Activated T-cell treated with anti-CD3 and anti-CD28 coated beads for 24 hours (primary cell): Measurements from ENCODE around the gene LGR6.

Experiments used
- DNase-seq: peaks from one replicate; pipeline ENCODE4 v3.0.0-alpha.2; 2020; ENCODE audit warnings: low read depth

LGR6 gene

DNA sequence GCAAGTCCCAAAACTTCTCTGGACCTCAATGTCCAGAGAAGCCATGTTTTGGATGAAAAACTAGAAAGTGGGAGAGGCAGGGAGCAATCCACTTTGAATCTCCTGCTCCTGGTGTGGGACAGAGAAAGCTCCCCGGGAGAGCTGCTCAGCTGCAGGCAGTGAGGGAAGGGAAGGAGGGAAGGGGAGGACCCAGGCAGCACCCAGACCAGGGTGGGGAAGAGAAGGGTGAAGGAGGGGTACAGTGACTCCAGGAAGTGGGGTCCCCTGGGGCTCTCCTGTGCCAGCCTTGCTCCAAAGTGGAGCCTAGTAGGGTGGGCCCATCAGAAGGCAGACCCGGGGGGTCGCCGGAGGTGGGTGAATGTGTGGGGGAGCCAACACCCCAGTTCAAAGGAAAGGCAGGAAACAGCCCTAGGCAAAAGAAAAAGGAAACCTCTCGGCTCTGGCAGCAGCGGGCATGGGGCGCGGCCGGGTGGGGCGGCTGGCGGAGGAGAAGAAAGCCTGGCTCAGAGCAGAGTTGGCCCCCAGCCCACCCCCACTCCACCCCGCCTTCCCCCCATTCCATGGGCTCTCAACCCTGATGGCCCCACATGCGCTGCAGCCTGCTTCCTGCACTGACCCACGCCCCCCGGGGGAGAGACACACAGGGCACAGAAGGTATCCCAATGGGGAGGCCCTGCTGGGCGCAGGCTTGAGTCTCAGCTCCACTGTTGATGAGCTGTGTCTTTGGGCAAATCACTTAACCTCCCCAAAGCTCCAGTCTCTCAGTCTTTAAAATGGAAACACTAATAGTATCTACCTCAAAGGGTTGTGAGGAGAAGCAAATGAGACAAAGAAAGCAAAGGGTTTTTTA lies 5.7 kb downstream of the LGR6 start:
- DNase-seq, result no peak

DNA sequence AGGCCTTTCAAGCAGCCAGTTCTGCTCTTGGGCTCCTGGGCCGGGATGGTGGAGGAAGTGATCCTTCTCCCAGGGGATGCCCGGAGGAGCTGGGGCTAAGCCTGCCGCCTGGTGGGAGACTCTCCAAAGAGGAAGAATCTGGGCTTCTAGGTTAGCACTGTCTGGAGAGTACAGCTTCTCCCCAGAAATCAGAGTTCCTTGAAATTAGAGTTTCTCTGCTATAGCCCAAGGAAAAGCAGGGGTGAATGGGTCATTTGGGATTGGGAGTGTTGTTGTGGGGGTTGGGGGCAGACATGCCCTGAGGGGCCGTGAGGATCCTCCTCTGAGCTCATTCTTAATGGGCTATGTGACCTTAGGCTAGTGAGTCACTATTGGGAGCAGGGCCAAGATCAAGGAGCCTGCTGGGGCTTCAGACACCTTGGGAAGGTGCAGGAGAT lies 6.5 kb downstream of the LGR6 start:
- DNase-seq, result no peak

DNA sequence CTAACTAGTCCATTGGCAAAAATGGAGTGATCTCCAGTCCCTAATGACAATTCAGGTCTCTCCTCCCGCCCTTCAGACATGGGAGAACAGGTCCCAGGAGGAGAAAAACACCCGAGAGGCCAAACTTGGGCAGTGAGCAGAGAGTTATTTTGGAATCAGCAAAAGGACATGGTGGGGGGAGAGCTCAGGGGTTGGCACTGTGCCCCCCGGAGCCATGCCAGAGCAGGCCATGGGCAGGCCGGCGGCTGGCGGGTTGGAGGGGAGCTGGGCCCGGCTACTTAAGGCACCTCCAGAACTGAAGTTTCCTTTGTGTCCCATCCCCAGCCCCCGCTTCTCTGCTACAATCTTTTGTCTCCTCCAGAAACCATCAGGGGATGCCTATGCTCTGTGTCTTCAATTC lies 7.1 kb downstream of the LGR6 start:
- DNase-seq, result no peak

DNA sequence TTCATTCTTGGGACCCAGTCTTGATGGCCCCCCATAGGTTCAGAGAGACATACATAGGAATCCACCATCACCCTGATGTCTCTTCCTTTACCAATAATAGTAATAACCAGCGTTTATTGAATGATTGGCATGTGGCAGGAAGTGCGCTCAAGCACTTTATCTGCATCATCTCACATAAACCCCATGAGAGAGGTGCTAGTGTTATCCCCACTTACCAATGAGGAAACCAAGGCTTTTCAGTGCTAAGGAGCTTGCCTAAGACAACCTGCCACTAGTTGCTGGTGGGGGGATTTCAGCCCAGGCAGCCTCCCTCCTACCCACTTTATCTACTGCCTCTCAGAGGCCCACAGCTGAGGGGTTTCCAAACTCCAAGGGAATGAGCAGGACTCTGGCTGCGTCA lies 7.7 kb downstream of the LGR6 start:
- DNase-seq, result no peak

DNA sequence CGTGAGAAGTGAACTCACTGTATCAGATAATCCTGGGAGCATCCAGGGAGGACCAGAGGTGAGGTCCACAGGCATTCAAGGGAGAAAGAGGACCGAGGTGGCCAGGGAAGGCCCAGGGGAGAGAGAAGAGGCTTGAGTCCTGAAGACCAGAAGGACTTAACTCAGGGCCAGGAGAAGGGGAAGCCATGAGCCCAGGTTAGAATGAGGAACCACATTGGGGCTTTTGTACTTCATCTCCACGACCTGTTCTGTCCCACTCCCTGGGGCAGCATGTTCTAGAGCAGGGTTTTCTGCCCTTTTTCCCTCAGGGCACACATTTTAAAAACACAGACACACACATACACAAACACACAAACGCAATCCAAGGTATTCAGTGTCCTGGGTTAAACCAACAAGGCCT lies 8.4 kb downstream of the LGR6 start:
- DNase-seq, result no peak

DNA sequence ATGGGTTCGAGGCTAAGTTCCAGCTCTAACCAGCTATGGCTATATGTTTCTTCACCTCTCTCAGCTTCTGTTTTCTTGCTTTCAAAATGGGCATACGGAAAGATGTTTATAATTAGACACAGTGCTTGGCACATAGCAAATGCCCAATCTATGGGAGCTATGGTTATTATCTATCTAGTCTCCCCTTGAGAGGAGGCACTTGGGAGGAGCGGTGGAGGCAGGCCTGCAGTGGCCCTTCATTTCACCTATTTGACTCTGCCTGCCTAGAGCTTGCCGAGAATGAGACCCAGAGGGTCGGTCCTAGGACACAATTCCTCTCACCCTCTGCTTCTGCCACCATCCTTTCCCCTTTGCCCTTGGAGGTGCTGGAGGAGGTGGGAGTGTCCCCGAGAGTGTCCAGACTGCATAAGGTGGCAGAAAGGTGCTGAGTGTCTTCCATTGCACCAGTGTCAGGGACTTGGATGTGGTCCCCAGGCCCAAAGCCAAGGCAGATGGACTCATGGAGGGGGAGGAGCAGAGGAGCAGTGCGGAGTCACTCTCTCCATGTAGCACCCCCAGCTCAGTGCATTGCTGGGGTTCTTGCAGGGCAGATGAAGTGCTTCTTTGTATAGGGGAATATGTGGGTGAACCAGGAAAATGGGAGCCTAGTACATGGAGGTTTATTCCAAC lies 9.0 kb downstream of the LGR6 start:
- no peak for DNase-seq

DNA sequence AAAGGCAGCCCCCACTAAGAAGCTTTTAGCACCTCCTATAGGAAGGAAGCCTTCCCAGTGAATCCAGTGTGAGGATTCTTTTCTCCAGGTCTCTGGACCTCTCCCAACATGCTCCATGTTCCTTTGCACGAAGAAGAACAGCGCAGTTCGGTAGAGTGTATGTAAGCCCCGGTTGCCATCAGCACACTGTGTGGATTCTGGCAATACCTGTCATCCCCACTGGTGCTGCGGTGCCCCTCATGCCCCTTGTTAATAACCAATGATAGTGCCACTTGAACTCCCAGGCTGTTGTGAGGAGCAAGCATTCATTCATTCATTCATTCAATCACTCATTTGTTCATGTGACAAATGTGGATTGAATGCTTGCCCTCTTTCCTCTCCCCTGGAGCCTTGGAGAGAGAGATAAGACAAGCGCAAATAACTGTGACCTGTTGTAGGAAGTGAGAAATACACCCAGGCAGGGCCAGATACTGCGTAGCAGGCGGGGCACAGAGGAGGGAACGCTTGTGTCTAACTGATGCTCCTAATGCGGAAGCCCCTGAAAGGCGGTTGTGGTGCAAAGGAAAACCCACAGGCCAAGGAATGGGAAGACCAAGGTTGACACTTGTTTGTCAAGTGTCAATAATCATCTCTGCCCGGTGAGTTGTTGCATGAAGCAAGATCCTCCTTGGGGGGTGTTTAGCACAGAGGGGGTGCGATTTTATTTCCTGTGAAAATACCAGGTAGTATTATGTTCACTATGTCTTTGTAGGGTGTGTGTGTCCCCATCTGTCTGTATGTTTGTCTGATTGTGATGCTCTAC lies 9.8 kb downstream of the LGR6 start:
- no peak for DNase-seq

DNA sequence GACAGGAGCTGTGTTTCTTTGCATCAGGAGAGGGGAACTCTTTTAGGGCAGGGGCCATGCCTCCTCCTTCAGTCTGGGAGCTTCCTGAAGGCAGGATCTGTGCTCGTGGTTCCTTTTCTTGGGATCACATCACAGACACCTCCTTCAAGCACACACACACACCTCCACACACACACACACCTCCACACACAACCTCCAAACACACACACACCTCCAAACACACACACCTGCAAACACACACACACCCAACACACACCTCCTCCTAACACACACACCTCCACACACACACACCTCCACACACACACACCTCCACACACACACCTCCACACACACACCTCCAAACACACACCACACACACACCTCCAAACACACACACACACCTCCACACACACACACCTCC lies 10.5 kb downstream of the LGR6 start:
- no peak for DNase-seq

DNA sequence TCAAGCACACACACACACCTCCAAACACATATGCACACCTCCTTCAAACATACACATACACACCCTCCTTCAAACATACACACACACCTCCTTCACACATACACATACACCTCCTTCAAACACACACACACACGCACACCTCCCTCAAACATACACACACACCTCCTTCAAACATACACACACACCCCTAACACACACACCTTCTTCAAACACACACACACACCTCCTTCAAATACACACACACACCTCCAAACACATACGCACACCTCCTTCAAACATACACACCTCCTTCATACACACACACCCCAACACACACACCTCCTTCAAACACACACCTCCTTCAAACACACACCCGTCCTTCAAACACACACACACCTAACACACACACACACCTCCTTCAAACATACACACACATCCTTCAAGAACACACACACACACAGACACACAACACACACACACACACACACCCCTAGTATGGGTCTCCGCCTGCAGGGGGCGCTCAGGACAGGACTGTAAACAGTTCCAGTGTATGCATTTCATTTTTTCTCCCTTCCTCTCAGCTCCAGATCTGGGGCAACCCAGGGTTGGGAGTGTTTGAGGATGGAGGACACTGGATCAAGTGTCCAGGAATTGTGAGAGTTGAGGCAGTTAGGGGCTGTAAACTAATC lies 12.1 kb downstream of the LGR6 start:
- DNase-seq, result no peak

DNA sequence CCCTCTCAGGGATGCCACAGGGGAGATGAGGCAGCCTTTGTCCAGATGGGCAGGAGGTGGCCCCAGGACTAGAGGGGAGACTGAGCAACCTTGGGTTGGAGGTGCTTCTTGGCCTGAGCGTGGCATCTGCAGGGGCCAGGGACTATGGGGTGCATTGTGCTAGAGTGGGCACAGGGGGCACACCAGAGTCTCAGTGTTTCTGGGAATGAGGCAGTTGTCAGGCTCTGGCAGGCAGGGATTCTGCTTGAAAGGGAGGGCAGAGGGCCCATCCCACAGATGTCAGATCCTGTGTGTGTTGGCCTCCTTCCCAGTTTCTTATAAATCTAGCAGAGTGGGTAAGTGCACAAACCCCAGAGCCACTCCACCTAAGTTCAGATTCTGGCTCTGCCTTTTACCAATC lies 13.7 kb downstream of the LGR6 start:
- no peak for DNase-seq

DNA sequence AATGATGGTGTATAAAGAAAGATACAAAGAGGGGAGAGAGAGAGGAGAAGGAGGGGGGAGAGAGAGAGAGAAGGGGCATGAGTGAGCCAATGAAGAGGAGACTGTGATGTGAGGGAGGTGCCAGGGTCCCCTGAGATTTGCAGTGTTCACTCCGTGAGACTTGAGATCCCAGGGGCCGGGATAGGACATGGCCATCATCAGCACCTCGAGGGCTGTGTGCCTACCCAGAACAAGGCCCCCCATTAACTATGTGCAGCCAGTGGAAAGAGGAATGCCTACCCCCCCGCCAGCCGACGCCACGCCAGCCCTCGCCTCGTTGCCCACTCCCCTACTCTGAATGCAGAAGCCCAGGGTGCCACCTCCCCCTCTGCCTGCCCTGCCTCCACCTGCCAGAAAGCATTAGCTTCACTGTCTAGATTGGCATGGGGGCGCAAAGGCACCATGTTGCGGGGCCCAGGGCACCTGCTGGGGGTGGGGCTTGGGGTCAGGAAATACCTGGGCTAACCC lies 14.8 kb downstream of the LGR6 start:
- DNase-seq, result no peak

DNA sequence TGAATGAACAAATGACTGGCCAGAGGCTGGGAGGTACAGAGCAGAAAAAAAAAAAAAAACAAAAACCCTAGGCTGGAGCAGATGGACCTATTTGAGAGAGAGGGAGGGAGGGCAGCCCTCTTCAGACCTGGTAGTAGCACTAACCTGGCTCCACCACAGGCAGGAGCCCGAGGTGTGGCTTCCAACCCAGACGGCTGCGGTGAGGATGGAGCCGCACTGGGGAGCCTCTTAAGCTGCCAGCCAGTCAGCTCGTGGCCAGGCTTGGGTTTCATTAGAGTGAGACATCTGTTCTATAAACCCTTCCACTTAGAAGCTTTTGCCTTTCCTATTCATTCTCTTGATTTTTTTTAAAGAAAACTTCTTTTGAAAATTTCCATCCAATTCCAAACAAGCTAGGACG lies 16.8 kb downstream of the LGR6 start:
- DNase-seq, result no peak

DNA sequence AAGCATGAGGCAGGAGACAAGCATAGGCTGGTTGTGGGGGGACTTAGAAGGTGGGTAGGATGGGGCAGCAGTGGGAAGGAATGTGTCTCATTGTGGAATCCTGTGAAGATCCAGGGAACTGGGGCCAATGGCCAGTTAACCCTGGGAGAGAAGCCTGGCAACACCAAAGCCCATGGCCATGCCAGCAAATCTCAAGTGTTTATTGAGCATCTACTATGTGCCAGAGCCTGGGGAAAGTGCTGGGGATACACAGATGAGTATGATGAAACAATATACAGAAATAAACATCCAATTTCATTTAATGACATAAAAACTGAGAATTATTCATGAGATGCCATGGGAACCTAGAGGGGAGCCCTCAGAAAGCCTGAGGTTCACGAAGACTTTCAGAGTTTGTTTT lies 17.4 kb downstream of the LGR6 start:
- DNase-seq, result no peak

DNA sequence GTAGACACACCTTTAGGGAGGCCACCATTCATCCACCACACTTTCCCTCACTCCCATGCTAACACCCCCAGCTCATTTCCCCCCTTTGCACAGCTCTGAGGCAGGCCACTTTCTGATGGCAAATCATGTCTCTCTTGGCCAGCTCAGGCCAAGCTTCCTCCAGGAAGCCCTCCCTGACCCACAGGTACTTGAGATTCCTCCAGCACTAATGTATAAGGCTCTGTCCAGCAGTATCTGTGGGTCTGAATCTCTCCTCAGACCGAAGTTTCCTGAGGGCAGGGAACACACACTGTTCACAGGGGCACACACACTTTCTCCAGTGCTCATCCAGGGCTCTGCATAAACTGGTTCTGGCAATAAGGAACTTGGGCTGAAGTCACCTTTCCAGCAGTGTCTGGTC lies 19.2 kb downstream of the LGR6 start:
- DNase-seq, result no peak

DNA sequence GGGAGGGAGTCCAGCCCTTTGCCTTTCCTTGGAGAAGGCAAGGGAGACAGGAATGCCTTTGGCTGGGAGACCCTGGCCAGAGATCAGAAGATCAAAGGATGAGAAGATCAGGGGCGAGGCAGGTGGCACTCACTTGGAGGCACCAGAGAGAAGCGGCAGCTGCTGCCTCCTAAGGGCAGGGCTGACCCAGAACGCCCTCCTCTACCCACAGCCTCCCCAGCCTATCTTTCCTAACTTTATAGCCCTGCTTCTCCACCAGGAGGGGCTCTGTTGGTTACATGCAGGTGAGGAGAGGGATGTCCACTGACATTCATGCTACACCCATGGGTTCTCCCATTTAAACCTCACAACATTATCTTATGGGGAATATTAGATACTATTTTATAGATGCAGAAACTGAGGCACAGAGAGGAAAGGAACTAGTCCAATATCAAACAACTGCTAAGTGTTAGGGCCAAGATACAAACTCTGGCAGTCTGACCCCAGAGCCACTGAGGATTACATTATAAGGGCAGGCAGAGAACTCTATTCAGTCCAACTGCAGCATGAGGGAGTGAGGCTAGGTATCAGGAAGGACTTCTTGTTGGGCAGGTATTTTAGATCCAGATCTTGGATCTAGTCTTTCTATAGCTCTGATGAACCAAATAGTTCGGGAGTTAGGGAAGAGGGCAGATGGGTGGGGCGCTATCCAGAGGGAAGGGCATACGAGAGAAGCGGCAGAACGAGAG lies 19.9 kb downstream of the LGR6 start:
- no peak for DNase-seq

DNA sequence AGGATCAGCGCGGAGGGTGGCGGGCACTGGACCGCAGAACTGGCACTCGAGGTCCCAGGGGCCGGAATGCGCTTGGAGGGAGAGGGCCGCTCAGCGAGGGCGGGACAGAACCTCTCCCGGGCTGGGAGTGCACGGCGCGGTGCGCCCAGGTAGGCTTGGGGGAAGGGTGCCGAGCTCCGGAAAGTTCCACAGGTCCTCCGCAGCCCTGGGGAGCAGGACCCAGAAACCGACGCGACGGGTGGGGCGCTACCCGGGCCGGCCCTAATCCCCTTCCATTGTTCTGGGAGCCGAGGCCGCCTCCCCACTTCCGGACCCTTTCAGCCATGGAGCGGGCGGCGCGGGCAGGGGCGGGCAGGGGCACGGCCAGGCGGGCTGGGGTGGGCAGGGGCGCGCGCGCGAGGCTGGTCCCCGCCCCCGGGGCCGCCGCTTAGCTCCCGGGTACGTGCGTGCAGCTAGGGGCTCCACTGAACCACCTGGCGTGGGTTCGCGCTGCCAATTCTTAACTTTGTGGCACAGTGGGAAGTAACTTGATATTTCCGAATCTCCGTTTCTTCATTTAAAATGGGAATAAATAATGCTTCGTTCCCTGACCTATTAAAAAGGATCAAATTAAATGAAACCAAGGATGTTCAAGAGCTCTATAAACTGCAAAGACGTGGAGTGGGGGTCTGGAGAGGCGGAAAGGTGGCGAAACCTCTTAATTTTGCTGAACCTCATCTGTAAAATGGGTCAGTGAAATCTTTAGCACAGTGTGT lies 20.7 kb downstream of the LGR6 start:
- no peak for DNase-seq

DNA sequence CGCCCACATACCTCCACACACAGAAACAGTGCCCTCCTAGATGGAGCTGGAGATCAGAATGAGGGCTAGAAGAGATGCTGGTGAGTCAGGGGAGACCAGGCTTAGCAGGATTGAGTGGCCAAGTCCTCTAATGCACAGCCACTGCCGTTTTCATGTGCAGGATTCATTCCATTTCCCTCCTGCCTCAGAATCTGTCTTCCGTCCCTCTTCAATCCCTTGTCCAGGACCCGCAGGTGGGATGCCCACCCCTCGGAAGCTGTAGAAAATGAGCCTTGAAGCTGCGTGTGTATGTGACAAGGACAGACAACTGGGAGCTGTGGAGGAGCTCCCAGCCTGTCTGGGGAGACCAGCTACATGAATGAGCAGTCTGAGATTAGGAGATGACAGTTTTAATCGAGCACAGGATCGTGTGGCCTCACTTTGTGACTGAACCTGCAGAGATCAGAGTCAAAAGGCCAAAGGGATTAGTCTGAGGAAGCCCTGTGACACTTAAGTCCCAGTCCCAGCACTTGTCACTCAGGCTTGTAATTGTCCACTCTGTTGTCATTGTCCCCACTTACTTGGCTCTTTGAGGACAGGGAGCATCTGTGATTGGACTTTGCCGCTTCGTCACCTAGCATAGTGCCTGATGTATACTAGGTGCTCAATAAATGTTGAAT lies 22.0 kb downstream of the LGR6 start:
- no peak for DNase-seq

DNA sequence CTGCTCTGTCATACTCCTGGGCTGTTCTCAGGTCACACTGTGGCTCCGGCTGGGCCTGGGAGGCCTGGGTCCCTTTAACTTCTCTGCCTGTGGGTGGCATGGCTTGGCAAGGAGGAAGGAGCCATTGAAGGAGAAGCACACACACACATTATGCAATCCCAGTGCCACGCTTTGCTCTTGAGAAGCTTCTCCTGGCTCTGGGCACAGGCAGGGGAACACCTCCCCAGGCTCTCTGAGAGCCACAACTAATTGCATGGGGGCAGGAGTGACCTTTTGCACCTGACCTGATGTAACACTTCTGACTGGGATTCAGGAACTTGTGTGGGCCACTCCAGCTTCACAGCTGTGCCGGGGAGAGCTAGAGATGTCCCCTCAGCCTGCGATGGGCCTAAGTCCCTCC lies 23.1 kb downstream of the LGR6 start:
- DNase-seq, result no peak

DNA sequence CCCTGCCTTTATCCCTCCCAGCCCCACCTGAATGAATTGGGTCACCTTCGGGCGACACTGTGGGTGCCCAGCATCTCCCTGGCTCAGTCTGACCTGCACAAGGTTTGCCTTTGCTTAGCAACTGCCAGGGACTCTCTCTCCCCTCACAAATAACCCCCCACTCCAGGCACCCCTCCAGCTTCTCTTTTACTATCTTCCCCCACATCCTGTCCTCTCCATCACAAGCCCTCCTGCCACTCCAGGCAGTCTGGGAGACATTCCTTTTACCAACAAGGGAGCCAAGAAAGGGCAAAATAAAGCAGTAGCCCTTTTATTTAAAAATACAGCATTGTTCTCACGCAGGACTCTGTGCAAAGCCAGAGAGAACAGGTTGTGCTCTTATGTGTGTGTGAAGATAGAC lies 23.9 kb downstream of the LGR6 start:
- DNase-seq, result no peak

DNA sequence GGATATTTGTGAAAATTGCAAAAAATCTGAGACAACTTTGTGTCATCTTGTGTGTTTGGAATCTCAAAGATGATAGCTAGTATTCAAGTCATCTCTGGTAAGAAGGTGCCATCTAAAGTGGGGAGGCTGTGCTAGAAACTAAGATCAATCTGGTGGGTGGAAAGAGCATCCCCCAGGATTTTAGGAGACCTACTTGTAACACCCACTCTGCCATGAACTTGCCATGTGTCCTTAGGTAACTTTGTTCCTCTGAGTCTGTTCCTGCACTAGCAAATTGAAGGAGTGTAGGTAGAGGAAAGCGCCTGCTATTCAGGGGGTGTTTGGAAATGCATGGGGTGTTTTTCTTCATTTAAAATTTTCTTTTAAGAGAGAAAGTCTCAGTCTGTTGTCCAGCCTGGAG lies 24.4 kb downstream of the LGR6 start:
- DNase-seq, result no peak
